ENCODE measurements around the gene DGCR8.

Gene DGCR8

DNA sequence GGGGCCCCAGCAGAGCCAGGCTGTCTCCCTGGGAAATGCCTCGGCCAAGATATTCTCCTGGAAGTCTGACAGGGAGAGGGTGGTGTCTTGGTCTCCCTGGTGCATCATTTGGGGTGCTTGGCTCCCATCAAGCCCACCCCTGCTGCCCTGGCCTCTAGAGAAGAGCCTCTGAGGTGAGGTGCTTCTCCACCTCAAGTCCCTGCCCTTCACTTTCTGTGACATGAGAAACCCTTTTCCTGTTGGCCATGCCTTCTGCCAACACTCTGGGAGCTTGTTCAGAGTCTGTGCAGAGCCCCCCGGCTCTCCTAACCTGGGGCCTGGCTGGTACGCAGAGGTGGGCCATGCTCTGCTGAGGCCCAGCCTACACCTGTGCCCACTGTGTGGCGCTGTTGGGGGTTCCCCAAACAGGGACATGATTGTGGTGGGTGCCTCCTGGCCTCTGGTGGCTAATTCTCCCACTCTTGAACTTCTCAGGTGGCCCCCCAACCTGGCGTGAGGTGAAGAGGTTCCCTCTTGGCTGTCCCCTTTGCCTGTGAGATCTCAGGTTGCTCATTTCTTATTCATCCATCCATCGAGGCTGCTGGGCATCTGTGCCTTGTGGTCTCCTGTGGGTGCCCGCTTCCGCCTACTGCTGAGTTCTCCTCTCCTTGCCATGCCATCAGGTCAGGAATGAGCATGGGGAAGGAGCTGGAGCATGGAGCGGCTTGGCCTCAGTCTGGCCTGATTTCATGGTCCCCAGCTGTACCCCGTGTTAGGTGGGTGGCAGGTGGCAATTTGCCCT, 19.2 kb upstream of the DGCR8 start:
- no peaks in the 10 kb centered on the region for H3K4me1 ChIP-seq (ENCODE audit: control insufficient read depth, low read length)
- H3K4me3 ChIP-seq (ENCODE audit: low read length) = no peak overlapping the region
- no peaks in the 10 kb centered on the region for H3K9me3 ChIP-seq (ENCODE audit: control insufficient read depth, insufficient read depth, low read length)
- H3K9me2 ChIP-seq (replicated peaks; ENCODE audit: control insufficient read depth, low read length) = no peaks in the 10 kb centered on the region
- H3K27me3 ChIP-seq (ENCODE audit: control insufficient read depth, low read length) = no peaks in the 10 kb centered on the region
- no peak overlapping the region for H3K4me2 ChIP-seq (ENCODE audit: low read length)
- peaks cover 4% of the 10 kb centered on the region; the same call in 1 of the 2 replicates for H3K36me3 ChIP-seq (ENCODE audit: control insufficient read depth, low read length)
- H3F3A ChIP-seq (ENCODE audit: control insufficient read depth, insufficient read depth) = no peaks in the 10 kb centered on the region
- no peaks in the 10 kb centered on the region for H4K20me1 ChIP-seq (ENCODE audit: control insufficient read depth, insufficient read depth, low read depth, low read length)
- no peak overlapping the region for H3K27ac ChIP-seq (ENCODE audit: low read depth, low read length)
- TF ChIP-seq EZH2phosphoT487 (IDR thresholded peaks at IDR 0.05; ENCODE audit: borderline replicate concordance, low read length) = no peak
- peak; percentile 69 for TF ChIP-seq CTCF (IDR thresholded peaks at IDR 0.05; ENCODE audit: low read depth, low read length, poor library complexity, severe bottlenecking)
- H3K79me2 ChIP-seq (ENCODE audit: control insufficient read depth, low read length) = no peaks in the 10 kb centered on the region

GRCh38 chr22:20061481-20061861, 18.6 kb upstream of the DGCR8 start:
- no peaks in the 10 kb centered on the region for H3K9me2 ChIP-seq (replicated peaks; ENCODE audit: control insufficient read depth, low read length)
- H3K79me2 ChIP-seq (ENCODE audit: control insufficient read depth, low read length) = no peaks in the 10 kb centered on the region
- H3K4me1 ChIP-seq (ENCODE audit: control insufficient read depth, low read length) = no peaks in the 10 kb centered on the region
- H3K4me3 ChIP-seq (ENCODE audit: low read length) = no peak overlapping the region
- H4K20me1 ChIP-seq (ENCODE audit: control insufficient read depth, insufficient read depth, low read depth, low read length) = no peaks in the 10 kb centered on the region
- peaks cover 4% of the 10 kb centered on the region; the same call in 1 of the 2 replicates for H3K36me3 ChIP-seq (ENCODE audit: control insufficient read depth, low read length)
- no peaks in the 10 kb centered on the region for H3F3A ChIP-seq (ENCODE audit: control insufficient read depth, insufficient read depth)
- TF ChIP-seq EZH2phosphoT487 (IDR thresholded peaks at IDR 0.05; ENCODE audit: borderline replicate concordance, low read length) (no peak), CTCF (IDR thresholded peaks at IDR 0.05; ENCODE audit: low read depth, low read length, poor library complexity, severe bottlenecking) (no peak)
- H3K27ac ChIP-seq (ENCODE audit: low read depth, low read length) = no peak overlapping the region
- H3K9me3 ChIP-seq (ENCODE audit: control insufficient read depth, insufficient read depth, low read length) = no peaks in the 10 kb centered on the region
- no peaks in the 10 kb centered on the region for H3K27me3 ChIP-seq (ENCODE audit: control insufficient read depth, low read length)
- no peak overlapping the region for H3K4me2 ChIP-seq (ENCODE audit: low read length)

GRCh38 chr22:20062043-20062765, 17.8 kb upstream of the DGCR8 start:
- no peaks in the 10 kb centered on the region for H3K9me3 ChIP-seq (ENCODE audit: control insufficient read depth, insufficient read depth, low read length)
- H3K36me3 ChIP-seq (ENCODE audit: control insufficient read depth, low read length) = peaks cover 4% of the 10 kb centered on the region; the same call in 1 of the 2 replicates
- H3K9me2 ChIP-seq (replicated peaks; ENCODE audit: control insufficient read depth, low read length) = no peaks in the 10 kb centered on the region
- no peaks in the 10 kb centered on the region for H4K20me1 ChIP-seq (ENCODE audit: control insufficient read depth, insufficient read depth, low read depth, low read length)
- no peak for TF ChIP-seq EZH2phosphoT487 (IDR thresholded peaks at IDR 0.05; ENCODE audit: borderline replicate concordance, low read length)
- no peak overlapping the region for H3K27ac ChIP-seq (ENCODE audit: low read depth, low read length)
- no peak overlapping the region for H3K4me2 ChIP-seq (ENCODE audit: low read length)
- no peaks in the 10 kb centered on the region for H3F3A ChIP-seq (ENCODE audit: control insufficient read depth, insufficient read depth)
- no peaks in the 10 kb centered on the region for H3K27me3 ChIP-seq (ENCODE audit: control insufficient read depth, low read length)
- no peaks in the 10 kb centered on the region for H3K4me1 ChIP-seq (ENCODE audit: control insufficient read depth, low read length)
- H3K79me2 ChIP-seq (ENCODE audit: control insufficient read depth, low read length) = no peaks in the 10 kb centered on the region
- H3K4me3 ChIP-seq (ENCODE audit: low read length) = no peak overlapping the region

GRCh38 chr22:20062766-20063083, 17.3 kb upstream of the DGCR8 start:
- Histone ChIP-seq H3K79me2 (ENCODE audit: control insufficient read depth, low read length) (no peaks in the 10 kb centered on the region), H3K27ac (ENCODE audit: low read depth, low read length) (no peak overlapping the region), H3K4me3 (ENCODE audit: low read length) (no peak overlapping the region), H3K9me3 (ENCODE audit: control insufficient read depth, insufficient read depth, low read length) (no peaks in the 10 kb centered on the region), H3K4me1 (ENCODE audit: control insufficient read depth, low read length) (no peaks in the 10 kb centered on the region), H3K36me3 (ENCODE audit: control insufficient read depth, low read length) (peaks cover 4% of the 10 kb centered on the region; the same call in 1 of the 2 replicates), H3K27me3 (ENCODE audit: control insufficient read depth, low read length) (no peaks in the 10 kb centered on the region), H3K9me2 (replicated peaks; ENCODE audit: control insufficient read depth, low read length) (no peaks in the 10 kb centered on the region), H4K20me1 (ENCODE audit: control insufficient read depth, insufficient read depth, low read depth, low read length) (no peaks in the 10 kb centered on the region), H3F3A (ENCODE audit: control insufficient read depth, insufficient read depth) (no peaks in the 10 kb centered on the region), H3K4me2 (ENCODE audit: low read length) (no peak overlapping the region)
- no peak for TF ChIP-seq EZH2phosphoT487 (IDR thresholded peaks at IDR 0.05; ENCODE audit: borderline replicate concordance, low read length)
- no peak for TF ChIP-seq CTCF (IDR thresholded peaks at IDR 0.05; ENCODE audit: low read depth, low read length, poor library complexity, severe bottlenecking)

All from DOHH2 (cell line).